HG03060 (cell line): ENCODE data around the gene DHX35.

ENCODE experiments used
- ATAC-seq: cut with Tn5 transposase; IDR thresholded peaks from one replicate; pipeline ENCODE4 v1.9.1; 2021; ENCODE audit warnings: low read depth, moderate number of reproducible peaks; ENCODE audit not compliant: unreplicated experiment

Gene DHX35, protein sequence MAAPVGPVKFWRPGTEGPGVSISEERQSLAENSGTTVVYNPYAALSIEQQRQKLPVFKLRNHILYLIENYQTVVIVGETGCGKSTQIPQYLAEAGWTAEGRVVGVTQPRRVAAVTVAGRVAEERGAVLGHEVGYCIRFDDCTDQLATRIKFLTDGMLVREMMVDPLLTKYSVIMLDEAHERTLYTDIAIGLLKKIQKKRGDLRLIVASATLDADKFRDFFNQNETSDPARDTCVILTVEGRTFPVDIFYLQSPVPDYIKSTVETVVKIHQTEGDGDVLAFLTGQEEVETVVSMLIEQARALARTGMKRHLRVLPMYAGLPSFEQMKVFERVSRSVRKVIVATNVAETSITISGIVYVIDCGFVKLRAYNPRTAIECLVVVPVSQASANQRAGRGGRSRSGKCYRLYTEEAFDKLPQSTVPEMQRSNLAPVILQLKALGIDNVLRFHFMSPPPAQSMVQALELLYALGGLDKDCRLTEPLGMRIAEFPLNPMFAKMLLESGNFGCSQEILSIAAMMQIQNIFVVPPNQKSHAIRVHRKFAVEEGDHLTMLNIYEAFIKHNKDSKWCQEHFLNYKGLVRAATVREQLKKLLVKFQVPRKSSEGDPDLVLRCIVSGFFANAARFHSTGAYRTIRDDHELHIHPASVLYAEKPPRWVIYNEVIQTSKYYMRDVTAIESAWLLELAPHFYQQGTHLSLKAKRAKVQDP

DNA sequence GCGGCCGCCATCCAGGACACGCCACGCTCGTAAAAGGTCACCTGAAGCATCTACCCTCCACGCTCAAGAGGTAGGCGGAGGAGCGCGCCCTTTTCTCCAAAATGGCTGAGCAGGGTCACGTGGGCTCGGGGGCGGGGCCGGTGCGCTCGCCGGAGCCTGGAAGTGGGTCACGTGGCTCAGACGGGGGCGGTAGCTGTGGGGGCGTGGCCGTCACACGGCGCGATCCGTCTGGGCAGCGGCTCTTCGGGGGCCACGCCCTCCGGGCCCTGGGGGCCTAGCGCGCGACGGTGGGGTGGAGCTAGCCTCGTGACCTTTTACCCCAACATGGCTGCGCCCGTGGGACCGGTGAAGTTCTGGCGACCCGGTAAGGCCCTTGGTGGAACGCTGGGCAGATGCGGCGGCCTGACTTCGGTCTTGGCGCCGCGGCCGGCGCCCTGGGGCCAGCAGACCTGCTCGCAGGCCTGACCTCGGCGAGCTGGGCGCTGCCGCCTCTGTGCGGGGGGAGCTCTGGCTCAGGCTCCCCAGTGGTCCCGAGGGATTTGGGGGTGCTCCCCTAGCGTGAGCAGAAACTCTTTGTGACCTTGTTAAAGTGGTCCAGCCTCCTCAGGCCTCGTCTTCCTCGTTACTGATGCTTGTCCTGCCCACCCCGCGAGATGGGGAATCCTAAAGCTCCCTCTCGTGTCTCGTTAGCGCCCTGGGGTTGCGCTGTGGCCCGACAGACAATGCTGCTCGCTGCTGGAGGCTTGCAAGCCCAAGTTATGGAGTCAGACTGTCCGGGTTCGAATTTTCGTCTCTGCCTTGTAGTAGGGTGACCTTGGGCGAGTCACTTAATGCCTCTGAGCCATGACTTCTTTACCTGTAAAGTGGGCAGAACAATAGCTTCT lies at the start of gene DHX35:
Gene DHX35, plus strand, starts transcription at position 301 of the 884 bp plus-strand sequence. Its CDS starts 24 bp downstream, at position 325.
- peak; percentile 82 for ATAC-seq

DNA sequence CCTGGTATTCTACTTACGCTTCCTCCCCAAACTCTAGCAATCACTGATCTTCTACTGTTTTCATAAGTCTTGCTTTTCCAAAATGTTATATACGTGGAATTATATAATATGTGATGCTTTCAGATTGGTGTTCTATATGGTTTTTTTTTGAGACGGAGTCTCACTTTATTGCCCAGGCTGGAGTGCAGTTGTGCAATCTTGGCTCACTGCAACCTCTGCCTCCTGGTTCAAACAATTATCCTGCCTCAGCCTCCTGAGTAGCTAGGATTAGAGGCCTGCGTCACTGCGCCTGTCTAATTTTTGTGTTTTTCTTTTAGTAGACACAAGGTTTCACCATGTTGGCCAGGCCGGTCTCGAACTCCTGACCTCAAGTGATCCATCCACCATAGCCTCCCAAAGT lies 46.8 kb upstream of the DHX35 start:
- no peak for ATAC-seq

DNA sequence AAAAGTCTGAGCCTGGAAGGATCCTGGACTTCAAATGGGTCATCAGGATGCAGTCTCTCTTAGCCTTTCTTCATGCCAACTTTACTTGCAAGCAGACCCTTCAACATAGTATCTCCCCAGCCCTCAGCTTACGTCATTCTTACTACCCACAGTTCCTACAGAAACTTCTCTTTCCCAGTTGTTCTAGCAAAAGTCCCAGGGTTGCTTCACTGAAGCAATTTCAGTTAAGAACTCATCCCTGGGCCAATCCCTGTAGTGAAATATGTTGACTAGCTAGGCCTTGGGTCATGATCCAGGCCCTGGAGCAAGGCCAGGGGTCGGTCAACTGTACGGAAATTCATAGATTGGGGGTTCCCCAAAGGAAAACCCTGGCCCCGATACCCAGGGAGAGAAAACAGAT lies 44.5 kb upstream of the DHX35 start:
- ATAC-seq, result no peak

DNA sequence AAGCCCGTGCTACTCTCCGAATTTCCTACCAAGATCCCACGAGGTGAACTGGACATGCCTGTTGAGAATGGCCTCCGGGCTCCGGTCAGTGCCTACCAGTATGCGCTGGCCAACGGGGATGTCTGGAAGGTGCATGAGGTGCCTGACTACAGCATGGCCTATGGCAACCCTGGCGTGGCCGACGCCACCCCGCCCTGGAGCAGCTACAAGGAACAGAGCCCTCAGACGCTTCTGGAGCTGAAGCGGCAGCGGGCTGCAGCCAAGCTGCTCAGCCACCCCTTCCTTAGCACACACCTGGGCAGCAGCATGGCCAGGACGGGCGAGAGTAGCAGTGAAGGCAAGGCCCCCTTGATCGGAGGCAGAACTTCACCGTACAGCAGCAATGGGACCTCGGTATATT lies 44.0 kb upstream of the DHX35 start:
- no peak for ATAC-seq

DNA sequence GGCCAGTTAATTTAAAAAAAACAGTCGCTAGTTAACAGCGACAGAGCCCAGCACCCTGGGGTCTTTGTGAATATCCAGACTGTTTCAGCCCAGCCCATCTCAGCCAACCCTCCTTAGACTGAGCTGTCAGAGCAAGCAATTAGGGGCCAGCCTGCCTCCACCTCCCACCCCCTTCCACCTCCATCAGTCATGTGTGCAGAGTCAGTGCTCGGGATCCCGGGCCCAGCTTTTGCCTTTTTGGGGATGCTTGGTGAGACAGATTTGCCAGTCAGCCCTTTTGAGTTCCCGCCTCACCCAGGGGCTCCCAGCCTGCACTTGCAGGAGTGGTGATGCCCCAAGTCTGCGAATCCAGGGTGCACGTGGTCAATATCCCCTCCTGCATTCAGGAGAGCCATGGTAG lies 42.5 kb upstream of the DHX35 start:
- no peak for ATAC-seq

DNA sequence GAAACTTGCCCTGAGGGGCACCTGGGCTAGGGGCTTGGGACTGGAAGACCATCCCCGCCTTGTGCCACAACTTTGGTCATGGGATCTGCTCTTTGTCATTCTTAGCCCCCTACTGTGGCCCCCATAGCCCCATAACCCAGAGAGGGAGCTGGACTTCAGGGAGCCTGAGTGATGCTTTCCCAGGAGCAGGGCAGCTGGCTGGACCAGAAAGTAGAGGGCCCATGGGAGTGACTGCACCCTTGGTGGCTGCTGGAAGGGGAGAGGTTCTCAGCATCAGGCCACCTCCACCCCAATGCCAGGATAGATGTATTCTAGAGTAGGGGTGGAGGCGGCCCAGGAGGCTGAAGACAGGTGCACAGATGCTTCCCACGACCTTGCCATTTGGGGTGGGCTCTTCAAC lies 41.7 kb upstream of the DHX35 start:
- no peak for ATAC-seq

DNA sequence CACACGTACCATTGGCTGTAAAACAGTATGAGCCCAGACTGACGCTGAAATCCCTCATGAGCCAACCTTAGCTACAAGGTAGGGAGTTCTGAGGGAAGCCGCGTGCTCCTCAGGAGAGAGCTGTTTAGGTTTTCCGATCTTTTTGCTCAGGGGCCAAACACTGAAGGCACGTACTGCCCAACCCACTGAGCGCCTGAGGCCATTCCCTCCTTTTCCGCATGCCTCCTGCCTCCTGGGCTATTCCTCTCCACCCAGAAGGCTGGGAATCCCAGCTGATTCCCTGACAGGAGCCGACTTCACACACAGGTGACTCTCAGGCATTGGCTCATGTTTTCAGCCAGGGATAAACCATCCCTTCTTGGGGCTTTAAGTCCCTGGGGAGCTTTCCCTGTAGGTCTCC lies 41.3 kb upstream of the DHX35 start:
- no peak for ATAC-seq

DNA sequence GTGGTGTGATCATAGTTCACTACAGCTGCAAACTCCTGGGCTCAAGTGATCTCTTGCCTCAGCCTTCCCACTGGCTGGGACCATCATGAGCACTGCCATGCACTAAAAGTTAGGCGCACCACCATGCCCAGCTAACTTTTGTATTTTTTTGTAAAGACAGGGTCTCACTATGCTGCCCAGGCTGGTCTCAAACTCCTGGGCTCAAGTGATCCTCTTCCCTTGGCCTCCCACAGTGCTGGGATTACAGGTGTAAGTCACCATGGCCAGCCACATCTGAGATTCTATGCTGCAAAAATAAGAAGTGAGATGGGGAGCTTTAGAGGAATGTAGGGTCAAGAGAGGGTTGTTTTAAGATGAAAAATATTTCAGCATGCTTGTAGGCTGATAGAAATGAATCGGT lies 37.4 kb upstream of the DHX35 start:
- no peak for ATAC-seq

DNA sequence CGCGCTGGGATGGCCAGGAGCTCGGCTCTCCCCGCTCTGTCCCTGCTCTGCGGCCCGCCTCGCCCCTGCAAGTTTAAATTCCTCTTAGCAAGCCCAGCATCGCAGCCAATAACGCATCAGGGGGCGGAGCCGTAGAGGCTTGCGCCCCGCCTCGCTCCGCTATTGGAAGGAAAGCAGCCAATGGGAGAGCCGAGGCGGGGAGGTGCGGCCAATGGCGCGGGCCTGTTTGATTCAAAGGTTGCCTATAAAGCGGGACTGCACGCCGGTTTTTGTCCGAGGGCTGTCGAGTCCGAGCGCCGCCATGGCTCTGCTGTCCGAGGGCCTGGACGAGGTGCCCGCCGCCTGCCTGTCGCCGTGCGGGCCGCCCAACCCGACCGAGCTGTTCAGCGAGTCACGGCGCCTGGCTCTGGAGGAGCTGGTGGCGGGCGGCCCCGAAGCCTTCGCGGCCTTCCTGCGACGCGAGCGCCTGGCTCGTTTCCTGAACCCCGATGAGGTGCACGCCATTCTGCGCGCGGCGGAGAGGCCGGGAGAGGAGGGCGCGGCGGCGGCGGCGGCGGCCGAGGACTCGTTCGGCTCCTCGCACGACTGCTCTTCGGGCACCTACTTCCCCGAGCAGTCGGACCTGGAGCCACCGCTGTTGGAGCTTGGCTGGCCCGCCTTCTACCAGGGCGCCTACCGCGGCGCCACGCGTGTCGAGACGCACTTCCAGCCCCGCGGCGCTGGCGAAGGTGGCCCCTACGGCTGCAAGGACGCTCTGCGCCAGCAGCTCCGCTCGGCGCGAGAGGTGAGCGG lies 35.8 kb upstream of the DHX35 start, which contains the start of gene FAM83D:
Gene FAM83D, plus strand, starts transcription at position 276 of the 792 bp plus-strand sequence. Its CDS starts 26 bp downstream, at position 302.
- ATAC-seq, result peak; percentile 89

DNA sequence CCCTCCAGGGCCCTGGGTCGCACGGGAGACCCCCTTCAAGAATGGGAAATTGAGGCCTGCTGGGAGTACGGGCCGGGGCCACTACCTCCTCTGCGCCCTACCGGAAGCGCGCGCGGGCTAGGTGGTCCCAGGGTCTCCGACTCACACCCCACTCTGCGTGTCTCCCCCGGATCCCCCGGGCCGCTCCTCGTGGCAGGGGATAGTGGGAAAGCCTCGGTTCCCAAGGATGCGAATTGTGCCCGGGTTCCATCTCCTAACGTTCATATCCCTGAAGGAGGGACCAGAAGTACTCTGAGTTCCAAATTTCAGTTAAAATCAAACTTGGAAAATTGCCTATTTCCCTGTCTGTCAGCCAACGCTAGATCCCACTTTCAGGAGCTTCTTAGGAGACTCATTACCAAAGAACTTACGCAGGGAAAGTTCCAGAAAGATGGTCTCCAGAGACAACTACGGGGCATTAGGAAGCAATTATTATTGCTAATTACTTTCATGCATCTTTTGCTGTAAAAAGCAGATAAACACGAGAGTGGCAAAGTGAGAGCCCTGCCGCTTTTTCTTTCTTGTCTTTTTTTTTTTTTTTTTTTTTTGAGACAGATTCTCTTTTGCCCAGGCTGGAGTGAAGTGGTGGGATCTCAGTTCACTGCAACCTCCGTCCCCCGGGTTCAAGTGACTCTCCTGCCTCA lies 35.1 kb upstream of the DHX35 start:
- no peak for ATAC-seq

DNA sequence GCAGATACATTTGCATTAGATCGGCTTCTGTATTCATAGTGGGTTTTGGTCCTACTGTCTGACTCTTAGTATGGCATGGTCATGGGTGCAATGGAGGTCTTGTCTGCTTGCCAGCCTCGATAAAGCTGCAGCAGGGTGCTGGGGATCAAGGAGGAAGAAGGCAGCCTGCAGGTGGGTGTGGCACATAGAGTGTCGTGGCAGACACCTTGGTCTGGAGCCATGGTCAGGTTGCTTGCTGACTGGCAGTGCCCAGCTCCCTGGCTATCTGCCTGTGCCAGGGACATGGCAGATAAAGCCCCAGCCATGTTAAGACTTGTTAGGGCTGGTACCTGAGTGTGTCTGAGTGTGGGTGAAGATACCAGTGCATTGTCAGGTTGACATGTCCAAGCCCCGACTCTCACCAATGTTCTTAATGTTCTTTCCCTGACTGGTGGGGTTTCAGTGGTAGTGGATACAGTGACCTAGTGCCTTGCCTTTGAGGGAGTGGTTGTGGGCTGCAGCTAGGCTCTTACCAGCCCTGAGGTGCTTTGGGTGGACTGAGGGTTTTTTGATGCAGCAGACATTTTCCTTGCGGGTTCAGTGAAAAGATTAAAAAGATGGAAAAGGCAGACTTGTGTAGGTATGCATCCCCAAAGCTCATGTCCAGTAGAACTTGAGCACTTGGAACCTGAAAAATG lies 34.1 kb upstream of the DHX35 start:
- ATAC-seq, result no peak

DNA sequence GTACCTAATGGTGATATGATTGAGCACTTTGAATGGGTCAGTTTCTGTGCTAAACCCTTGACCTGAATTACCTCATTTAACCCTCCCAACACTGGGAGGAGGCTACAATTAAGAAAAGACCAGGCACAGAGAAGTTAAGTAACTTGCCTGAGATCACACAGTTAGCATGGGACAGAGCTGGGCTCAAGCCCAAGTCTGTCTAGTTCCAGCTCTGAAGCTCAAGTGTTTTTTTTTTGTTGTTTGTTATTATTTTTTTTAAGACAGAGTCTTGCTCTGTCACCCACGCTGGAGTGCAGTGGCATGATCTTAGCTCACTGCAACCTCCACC lies 31.9 kb upstream of the DHX35 start:
- no peak for ATAC-seq

DNA sequence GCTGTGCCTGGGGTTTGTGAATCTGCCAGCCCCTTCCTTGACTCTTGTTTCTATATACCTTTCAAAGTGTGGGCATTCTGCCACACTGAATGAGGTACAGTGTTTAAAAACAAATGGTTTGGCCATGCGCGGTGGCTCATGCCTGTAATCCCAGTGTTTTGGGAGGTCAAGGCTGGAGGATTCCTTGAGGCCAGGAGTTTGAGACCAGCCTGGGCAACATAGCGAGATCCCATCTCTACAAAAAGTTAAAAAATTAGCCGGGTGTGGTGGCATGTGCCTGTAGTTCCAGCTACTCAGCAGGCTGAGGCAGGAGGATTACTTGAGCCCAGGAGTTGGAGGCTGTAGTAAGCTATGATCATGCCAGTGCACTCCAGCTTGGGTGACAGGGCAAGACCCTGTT lies 30.2 kb upstream of the DHX35 start:
- ATAC-seq, result no peak

DNA sequence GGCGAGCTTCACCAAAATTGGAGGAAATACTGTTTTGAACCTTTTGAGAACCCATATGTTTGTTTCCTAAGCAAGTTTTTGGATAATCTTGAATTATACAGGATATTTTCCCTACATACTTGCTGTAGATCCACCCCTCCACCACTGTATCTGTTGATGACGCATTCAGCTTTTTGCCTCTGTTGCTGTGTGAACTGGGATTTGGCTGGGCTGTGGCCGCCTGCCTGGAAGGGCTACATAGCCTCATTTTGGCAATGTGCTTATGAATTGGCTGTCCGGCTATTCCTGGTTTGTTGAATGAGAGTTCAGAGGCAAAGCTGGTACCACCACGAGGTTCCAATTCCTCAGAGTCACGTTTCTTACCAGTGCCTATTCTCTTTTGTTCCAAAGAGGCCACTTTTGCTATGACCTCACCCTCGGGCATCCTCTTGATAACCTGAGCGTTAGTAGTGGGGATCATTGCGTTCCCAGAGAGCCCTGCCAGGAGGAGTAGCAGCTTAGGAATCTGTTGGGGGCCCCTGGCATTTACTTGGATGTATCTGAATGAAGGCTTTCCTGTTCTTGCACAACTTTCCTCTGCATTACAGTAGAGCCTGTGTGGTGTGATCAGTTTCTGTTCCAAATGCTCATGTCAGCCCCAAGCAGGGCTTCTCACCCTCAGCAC lies 29.6 kb upstream of the DHX35 start:
- no peak for ATAC-seq

DNA sequence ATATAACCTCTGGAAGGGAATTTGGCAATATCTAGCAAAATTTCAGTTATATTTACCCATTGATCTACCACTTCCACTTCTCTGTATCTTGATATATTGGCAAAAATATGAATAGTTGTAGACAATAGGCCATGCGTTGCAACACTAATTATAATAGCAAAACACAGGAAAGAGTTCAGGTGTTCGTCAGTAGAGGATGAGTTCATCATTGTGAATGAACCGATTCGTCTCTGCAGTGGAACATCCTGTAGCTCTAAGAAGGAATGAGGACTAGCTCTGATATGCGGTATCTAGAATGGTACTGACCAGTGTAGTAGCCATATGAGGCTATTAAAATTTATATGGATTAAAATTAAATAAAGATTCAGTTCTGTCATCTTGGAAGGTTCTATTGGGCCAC lies 27.6 kb upstream of the DHX35 start:
- ATAC-seq, result no peak

DNA sequence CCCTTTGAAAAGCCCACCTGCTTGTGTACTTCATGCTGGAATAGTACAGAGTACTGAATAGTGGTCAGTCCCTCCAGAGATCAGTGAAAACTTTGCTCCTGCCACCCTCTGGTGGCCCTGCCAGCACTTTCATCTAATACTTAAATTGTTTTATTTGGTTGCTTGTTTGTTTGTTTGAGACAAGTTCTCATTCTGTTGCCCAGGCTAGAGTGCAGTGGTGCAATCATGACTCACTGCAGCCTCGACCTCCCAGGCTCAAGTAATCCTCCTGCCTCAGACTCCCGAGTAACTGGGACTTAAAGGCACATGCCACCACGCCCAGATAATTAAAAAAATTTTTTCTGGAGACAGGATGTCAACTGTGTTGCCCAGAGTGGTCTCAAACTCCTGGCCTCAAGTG lies 26.9 kb upstream of the DHX35 start:
- no peak for ATAC-seq

DNA sequence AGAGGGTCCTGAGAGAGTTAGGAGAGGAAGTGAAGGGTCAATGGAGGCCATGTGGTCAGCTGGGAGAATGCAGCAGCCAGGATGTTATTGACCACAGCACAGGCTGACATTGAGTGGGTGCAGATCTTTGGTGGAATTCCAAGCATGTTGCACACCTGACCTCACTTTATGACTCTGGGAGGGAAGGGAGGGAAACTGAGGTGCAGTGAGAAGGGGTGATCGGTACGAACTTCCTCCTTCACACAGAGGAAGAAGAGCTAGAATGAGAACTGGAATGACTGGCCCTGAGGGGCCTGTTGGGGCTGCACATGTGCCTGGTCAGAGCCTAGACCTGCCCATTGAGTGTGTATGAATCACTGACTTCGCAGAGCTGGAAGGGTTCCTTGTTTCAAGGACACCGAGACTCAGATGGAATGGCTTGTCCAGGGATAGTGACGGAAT lies 26.2 kb upstream of the DHX35 start:
- no peak for ATAC-seq

DNA sequence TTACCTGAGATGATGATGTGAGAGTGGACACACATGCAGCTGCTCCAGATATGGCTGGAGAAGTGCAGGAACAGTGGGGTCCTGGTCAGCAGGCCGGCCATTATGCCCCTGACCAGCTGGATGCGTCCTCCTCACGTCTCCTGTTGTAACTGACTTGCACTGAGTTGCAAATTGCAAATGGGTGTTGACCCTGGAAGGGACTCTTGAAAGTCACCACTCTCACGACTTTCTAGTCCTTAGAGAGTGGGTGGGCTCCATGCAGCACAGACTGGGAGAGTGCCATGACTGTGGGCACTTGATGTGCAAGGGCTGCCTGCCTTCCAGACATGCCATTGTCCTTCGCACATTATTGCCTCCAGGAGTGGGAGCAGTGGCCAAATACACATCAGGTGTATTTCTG lies 25.1 kb upstream of the DHX35 start:
- no peak for ATAC-seq
